Activated T-cell treated with anti-CD3 and anti-CD28 coated beads for 4 hours (primary cell): ENCODE measurements around the gene RBFOX2.
"Not testable (repeated sequence)": the region's sequence is repeated elsewhere in the genome, so short reads cannot be mapped to it uniquely, and the experiment has no call there.

Source experiments
- DNase-seq: peaks from one replicate; pipeline ENCODE4 v3.0.0-alpha.2; 2020

Gene RBFOX2

DNA sequence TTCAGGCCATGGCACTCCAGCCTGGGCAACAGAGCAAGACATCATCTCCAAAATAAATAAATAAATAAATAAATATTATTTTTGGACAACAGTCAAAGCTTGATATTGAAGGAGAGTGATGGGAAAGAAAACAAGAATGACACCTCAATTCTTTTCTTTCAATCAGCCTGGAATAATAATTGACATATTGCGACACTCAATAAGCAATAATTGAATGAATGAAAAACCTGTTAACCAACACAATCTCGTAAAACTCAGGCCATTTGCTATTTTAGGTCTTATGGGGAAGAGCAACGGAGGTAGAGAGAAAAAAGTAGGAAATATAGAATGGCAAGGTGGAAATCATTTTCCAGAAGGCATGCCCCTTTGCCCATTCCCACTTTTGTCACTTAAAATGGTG, 10.5 kb upstream of the RBFOX2 start:
- no peak for DNase-seq

- DNase-seq = no peak
These were observed 8.6 kb upstream of the RBFOX2 start for GRCh38 chr22:36037102-36037758.

DNA sequence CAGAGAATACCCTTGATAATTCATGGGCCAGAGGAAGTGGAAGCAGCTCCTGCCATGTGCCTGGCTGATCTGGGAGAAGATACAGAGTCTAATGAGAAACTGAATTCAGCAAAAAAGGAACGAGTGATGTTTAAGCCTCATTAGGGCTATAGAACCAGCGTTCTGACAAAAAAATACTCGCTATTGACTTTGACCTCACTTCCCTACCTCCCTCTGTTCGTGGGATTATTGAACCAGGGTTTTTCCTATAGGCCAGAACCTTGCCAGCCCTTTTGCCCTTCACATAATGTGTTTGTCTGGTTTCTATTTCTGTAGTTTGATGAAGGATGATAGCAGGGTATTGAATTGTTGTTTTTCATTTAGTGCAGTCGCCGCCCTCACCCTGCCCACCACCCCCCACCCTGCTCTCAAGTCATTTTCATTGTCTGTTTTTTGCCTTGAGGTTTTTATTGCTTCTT, 7.6 kb upstream of the RBFOX2 start:
- no peak for DNase-seq

DNA sequence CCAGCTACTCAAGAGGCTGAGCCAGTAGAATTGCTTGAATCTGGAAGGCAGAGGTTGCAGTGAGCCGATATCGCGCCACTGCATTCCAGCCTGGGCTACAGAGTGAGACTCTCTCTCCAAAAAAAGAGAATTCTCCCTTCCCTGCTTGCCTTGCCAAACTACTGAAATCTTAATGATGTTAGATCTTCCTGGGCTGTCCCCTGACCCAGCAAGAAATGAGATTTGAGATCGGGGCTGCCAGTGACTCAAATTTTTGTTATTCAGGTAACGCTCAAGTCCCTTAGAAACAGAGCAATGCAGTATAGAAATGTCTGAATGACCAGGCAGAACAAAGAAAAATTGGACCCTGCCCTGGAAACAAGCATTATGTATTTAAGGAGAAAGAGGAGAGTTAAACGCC, 4.0 kb upstream of the RBFOX2 start:
- DNase-seq = no peak

GRCh38 chr22:36029406-36029755, 757 bp upstream of the RBFOX2 start:
- DNase-seq = no peak

- DNase-seq = no peak
These were observed 534 bp downstream of the RBFOX2 start for GRCh38 chr22:36027935-36028645.

GRCh38 chr22:36027579-36027934, 1.1 kb downstream of the RBFOX2 start:
- DNase-seq = no peak

DNA sequence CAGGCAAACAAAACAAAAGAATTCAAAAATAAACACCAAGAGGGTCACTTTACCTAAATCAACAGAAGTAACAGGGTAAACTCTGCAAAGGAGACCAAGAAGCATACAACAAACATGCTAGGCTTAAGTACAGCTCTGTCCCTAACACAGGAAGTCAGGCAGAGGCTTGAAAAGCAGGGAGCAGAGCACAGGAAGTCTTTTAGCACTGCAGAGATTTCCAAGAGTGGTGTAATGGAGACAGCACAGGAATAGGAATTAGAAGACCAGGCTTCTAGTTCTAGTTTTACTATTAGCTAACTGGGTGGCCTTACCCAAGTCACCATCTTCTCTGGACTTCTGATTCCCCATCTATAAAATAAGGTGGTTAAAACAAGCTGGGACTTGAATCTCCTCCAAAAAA, 1.9 kb downstream of the RBFOX2 start:
- no peak for DNase-seq

DNA sequence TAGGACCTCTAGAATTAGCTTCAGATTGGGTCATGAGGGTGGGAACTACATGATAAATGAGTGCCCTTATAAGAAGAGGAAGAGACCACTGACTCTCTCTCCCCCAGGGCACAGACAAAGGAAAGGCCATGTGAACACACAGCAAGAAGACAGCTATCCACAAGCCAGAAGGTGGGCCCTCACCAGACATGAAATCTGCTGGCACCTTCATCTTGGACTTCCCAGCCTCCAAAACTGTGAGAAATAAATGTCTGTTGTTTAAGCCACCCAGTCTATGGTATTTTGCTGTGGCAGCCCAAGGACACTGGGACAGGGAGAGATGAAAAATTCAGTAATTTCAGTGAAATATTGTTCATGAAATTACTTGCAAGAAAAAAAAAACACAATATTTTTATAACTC, 5.9 kb downstream of the RBFOX2 start:
- no peak for DNase-seq

- no peak for DNase-seq
These were observed 6.5 kb downstream of the RBFOX2 start for GRCh38 chr22:36022162-36022561.

DNA sequence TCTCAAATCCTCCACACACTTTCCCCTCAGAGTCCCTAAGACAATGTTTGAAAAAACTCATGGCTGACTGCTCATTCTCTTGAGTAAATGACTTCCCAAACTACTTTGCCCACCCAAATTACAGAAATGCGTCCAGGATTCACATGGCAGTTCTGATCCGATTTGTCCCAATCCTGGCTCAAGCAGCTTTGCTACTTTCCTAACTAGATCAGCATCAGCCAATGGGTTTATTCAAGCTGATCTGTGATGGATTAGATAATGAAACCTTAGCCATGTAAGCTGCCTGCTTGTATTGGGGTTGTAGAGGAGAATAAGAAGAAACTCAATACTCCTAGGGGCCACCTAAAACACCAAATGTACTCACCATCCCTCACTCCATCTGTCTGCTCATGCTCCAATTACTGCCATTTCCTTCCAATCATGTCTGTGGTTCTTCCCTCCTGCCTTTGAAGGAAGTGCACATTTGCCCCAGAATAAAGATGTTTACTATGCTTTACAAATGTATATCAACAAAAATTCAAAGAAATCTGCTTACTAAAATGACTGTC, 6.9 kb downstream of the RBFOX2 start:
- no peak for DNase-seq

GRCh38 chr22:36020865-36021264, 7.8 kb downstream of the RBFOX2 start:
- DNase-seq = not testable (repeated sequence)

DNA sequence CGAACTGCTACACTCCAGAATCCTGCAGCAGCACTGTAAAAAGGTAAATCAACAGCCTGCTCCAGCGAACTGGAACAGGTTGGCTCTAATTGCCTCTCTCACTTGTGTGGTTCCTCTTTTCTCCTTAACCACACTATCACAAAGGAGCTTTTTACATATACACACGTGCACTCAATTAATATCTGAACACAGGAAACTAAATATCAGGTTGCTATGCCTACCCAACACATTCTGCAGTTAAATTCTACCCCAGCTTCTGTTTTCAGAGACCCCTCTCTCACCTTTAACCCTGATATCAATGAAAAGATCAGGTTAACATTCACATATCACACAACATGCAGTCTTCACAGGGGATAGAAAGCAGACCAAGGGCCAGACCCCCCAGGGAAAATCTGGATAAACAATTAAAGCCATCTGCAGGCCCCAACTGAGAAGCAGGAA, 11.0 kb downstream of the RBFOX2 start:
- no peak for DNase-seq

GRCh38 chr22:36016684-36017083, 11.9 kb downstream of the RBFOX2 start:
- no peak for DNase-seq

- DNase-seq = no peak
These were observed 12.7 kb downstream of the RBFOX2 start for GRCh38 chr22:36015811-36016529.

GRCh38 chr22:36015155-36015810, 13.3 kb downstream of the RBFOX2 start:
- DNase-seq = no peak

DNA sequence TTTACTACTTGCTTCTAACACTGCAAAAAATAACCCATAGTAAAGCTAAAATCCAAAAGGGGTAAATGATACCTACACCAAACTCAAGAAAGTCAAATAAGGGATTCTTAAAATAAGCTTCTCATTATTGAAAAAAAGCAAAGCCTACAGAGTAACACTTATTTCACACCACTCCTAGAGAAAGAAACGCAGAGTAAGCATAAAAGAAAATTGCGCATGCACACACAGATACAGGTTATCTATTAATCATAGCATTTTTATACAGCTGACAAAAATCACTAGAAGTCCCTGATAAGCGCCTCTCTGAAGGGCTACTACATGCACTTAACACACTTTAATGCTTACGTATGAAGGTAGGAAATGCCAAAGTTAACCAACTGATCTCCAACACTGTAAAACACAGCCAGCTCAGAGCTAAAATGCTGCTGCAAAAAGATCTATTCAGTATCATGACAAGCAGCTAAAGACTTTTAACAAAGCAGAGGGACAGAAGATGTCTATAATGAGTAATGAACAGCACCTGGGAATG, 14.0 kb downstream of the RBFOX2 start:
- DNase-seq = no peak

DNA sequence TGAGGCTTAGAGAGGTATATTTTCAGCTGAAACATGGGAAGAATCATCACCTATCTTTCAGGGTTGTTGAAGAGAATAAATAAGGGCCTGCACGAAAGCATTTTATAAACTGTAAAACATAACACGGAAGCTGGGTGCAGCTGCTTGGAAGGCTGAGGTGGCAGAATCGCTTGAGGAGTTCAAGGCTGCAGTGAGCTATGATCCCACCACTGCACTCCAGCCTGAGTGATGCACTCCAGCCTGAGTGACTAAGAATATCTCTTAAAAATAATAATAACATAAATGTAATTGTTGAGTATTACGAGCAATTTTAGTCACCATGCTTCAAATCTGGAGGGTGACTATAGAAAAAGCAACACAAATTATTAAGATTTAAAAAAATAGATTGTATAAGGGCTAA, 16.3 kb downstream of the RBFOX2 start:
- no peak for DNase-seq

- DNase-seq = no peak
These were observed 17.7 kb downstream of the RBFOX2 start for GRCh38 chr22:36010882-36011281.

DNA sequence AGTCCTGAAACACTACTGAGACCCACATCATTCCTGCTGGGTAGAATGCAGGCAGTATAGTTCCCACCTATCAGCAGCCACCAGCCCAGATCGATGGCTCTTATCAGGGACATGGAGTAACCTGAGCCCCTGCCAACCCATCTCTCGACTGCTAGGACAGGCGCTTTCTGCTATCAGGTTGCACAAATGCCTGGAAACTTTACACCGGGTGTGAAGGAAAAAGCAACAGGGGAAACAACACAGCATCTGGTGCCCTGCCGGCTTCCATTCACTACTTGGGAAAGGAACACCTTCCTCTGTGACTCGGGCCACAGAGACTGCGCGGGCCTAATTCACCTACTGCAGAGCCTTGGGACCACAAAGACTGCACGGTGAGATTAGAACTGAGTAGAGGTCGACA, 18.5 kb downstream of the RBFOX2 start:
- no peak for DNase-seq

GRCh38 chr22:36009085-36009484, 19.5 kb downstream of the RBFOX2 start:
- DNase-seq = no peak

- DNase-seq = no peak
These were observed 20.1 kb downstream of the RBFOX2 start for GRCh38 chr22:36008565-36008964.

GRCh38 chr22:36008131-36008530, 20.5 kb downstream of the RBFOX2 start:
- no peak for DNase-seq
